GM12865 (cell line): Measurements from ENCODE around the gene ZNF253.
"Not testable (repeated sequence)": the region's sequence is repeated elsewhere in the genome, so short reads cannot be mapped to it uniquely, and the experiment has no call there.

Experiments
- DNase-seq: peaks from one replicate; pipeline ENCODE4 v3.0.0; 2010; ENCODE audit warnings: low read depth
- H3K4me3 ChIP-seq: 2 replicates; pipeline ENCODE4 v1.5.1; 2011; ENCODE audit warnings: mild to moderate bottlenecking, low read depth, low read length, control low read depth
- TF ChIP-seq, protein P1 (sequence below): IDR thresholded peaks from 2 replicates; pipeline ENCODE4 v1.5.1; 2011; ENCODE audit warnings: low read length, control low read depth, low read depth, inconsistent platforms; ENCODE audit not compliant: insufficient read depth; ENCODE audit errors: missing control alignments

ZNF253 gene

DNA sequence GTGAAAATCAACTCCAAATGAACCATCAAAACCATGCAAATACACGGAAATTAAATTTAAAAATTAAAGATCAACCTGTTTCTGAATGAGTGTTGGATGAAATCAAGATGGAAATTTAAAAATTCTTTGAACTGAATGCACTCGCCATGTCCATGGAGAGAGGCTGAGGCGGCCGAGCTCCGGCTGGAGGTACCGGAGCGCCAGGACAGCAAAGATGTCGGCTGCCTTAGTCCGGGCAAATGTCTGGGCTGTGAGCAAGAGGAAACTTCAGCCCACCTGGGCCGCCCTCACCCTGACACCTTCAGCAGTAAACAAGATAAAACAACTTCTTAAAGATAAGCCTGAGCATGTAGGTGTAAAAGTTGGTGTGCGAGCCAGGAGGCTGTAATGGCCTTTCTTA is 38.8 kb upstream of the ZNF253 start:
- TF ChIP-seq, protein P1, sequence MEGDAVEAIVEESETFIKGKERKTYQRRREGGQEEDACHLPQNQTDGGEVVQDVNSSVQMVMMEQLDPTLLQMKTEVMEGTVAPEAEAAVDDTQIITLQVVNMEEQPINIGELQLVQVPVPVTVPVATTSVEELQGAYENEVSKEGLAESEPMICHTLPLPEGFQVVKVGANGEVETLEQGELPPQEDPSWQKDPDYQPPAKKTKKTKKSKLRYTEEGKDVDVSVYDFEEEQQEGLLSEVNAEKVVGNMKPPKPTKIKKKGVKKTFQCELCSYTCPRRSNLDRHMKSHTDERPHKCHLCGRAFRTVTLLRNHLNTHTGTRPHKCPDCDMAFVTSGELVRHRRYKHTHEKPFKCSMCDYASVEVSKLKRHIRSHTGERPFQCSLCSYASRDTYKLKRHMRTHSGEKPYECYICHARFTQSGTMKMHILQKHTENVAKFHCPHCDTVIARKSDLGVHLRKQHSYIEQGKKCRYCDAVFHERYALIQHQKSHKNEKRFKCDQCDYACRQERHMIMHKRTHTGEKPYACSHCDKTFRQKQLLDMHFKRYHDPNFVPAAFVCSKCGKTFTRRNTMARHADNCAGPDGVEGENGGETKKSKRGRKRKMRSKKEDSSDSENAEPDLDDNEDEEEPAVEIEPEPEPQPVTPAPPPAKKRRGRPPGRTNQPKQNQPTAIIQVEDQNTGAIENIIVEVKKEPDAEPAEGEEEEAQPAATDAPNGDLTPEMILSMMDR: no peak
- H3K4me3 ChIP-seq: no peak overlapping the region
- no peak for DNase-seq

DNA sequence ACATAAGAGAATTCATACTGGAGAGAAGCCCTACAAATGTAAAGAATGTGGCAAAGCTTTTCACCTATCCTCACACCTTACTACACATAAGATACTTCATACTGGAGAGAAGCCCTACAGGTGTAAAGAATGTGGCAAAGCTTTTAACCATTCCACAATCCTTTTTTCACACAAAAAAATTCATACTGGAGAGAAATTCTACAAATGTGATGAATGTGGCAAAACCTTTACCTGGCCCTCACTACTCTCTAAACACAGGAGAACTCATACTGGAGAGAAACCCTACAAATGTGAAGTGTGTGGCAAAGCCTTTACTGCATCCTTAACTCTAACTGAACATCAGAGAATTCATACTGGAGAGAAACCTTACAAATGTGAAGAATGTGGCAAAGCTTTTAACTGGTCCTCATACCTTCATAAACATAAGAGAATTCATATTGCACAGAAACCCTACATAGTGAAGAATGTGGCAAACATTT is 30.1 kb upstream of the ZNF253 start:
- no peak for DNase-seq
- H3K4me3 ChIP-seq: no peak overlapping the region
- TF ChIP-seq, protein P1: no peak

DNA sequence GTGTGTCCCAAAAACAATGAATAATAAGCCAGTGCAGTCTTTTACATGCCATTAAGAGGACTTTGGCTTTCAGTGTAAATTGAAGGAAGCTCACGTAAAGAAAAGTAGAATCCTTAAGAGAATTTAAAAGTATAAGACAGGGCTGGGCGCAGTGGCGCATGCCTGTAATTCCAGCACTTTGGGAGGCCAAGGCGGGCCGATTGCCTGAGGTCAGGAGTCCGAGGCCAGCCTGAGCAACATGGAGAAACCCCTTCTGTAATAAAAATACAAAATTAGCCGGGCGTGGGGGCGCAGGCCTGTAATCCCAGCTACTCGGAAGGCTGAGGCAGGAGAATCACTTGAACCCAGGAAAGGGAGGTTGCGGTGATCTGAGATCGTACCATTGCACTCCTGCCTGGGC is 17.9 kb upstream of the ZNF253 start:
- DNase-seq: no peak
- TF ChIP-seq, protein P1: no peak
- H3K4me3 ChIP-seq: no peak overlapping the region

DNA sequence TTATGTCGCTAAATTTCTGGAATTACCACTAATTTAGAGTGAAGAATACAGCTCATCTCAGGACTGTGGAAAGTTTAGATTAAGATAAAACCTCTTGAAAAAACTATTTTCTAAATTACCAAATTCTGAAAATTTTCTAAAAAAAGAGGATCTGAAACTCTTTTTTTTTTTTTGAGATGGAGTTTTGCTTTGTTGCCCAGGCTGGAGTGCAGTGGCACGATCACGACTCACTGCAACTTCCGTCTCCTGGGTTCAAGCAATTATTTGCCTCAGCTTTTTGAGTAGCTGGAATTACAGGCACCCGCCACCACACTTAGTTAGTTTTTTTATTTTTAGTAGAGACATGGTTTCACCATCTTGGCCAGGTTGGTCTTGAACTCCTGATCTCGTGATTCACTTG is 16.6 kb upstream of the ZNF253 start:
- DNase-seq: no peak
- TF ChIP-seq, protein P1: no peak
- no peak overlapping the region for H3K4me3 ChIP-seq

DNA sequence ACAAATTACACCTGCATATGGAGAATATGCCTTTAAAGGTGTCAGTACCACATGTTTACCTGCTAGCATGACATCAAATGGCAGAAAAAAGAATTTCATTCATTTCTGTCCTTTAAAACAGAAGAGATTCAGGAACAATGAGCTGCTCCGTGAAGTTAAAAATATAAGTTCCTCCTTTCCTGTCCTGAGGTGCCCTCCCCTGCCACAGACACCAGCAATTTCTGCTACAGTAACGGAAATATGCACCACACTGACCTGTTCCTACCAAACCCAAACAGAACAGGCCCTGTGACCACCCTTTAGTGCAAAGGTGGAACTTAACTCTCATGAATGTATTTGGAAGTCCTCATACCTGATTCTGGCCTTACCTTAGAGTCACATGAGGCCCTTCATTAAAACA is 13.9 kb upstream of the ZNF253 start:
- not testable (repeated sequence) for DNase-seq, H3K4me3 ChIP-seq

DNA sequence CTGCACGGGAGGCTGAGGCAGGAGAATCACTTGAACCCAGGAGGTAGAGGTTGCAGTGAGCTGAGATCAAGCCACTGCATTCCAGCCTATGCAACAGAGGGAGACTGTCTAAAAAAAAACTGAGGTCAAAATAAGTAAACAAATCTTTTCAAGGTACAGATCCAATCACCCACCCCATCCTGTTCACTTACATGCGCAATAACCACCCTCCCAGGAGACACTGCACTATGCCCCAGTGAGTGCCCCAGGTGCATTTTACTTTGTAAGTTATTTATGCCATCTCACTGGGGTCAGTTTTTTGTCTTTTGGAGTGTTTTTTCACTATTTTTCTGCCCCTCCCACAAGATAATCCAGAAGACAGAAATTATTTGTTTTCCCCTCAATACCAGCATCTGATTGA is 6.9 kb upstream of the ZNF253 start:
- no peak for DNase-seq
- no peak overlapping the region for H3K4me3 ChIP-seq
- TF ChIP-seq, protein P1: no peak

DNA sequence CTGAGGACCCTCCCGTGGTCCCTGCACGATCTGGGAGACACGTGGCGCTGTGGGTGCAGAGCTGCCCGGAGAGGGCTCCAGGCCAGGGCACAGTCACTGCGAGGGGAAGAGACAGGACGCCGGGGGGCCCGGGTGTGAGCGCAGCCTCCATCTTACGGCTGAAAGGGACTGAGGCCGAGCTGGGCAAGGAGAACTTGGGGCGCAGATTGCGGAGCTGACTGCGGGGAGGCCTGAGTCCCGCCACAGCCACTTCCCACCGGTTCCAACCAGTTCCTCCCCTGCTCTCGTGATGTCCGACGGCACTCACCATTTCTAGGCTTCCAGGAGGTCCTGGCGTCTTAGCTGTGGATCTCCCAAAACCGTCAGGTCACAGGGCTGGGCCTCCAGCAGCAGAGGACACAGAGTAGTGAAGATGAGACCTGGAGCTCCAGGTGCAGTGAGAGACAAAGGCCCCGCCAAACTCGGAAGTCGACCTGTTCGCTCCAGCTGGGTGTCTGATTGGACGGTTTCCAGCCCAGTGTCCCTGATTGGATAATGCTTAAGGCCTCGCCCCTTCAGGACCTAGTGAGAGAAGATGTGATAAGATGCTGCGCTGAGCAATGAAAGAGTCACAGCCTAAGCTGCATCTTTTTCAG is 4.8 kb upstream of the ZNF253 start:
- TF ChIP-seq, protein P1: no peak
- no peak for DNase-seq

More for the DNA sequence above, 4.8 kb upstream of the ZNF253 start:
- no peak overlapping the region for H3K4me3 ChIP-seq
